Erythroblast (primary cell): ENCODE measurements around the gene MLIP.

Experiments used
- DNase-seq, 2 experiments: peaks; one replicate each; lab custom pipeline; 2025; lab: John Stamatoyannopoulos, UW
- GATA1 ChIP-seq: IDR thresholded peaks from 2 replicates; pipeline ENCODE4 v1.6.1; 2011; ENCODE audit warnings: low read depth, mild to moderate bottlenecking, control low read depth, low read length, moderate library complexity
- POLR2A ChIP-seq: IDR thresholded peaks from 2 replicates; pipeline ENCODE4 v1.6.1; 2011; ENCODE audit warnings: mild to moderate bottlenecking, low read length

The MLIP gene

DNA sequence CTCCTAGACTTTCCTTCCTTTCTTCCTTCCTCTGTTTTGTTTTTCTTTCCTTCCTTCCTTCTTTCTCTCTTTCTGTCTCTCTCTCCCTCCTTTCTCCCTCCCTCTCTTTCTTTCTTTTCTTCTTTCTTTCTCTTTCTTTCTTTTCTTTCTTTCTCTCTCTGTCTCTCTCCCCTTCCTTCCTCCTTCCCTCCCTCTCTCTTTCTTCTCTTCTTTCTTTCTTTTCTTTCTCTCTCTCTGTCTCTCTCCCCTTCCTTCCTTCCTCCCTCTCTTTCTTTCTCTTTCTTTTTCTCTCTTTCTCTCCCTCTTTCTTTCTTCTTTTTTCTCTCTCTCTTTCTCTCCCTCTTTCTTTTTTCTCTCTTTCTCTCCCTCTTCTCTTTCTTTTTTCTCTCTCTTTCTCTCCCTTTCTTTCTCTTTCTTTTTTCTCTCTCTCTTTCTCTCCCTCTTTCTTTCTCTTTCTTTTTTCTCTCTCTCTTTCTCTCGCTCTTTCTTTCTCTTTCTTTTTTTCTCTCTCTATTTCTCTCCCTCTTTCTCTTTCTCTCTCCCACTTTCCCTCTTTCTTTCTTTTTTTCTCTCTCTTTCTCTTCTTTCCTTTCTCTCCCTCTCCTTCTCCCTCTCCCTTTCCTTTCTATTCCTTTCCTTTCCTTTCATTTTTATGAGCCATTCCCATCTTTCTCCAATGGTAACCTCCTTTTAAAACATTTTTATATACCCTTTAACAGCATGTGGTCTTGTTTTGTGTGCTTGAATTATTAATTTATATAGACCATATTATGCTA lies 199.3 kb downstream of the MLIP start:
- no peak for DNase-seq
- no peak for TF ChIP-seq GATA1
- TF ChIP-seq POLR2A = no peak

GRCh38 chr6:54315656-54316055 lies 204.4 kb downstream of the MLIP start:
- TF ChIP-seq POLR2A (no peak), GATA1 (no peak)
- DNase-seq = no peak
